ENCODE results near the gene PASK. TPM values are rescaled to one million over a fixed set of nuclear protein-coding genes. Genes with fewer than 3 reads are reported as not detected.

The PASK gene
- total RNA-seq, 5 donors from 2014 or later (not counting 1 experiment from before 2014, with no cell fraction given): 80.5 to 272 (median 167) TPM

GRCh38 chr2:241102239-241102803, 47.0 kb downstream of the PASK start, which contains the start of gene MTERF4:
MTERF4 (minus strand) TSS chr2:241102287; CDS start chr2:241102273, 14 bp downstream.
- peak within 1 kb of the TSS; percentile 93 to 96 for H3K4me3 ChIP-seq (ENCODE audit: control insufficient read depth in 1 of 2, extremely low read depth in 1 of 2, low read length in 1 of 2)
- peaks cover 0 to 49% of the 10 kb centered on the region in 2 donors for H3K36me3 ChIP-seq (ENCODE audit: control insufficient read depth in 2 of 2, extremely low read depth in 1 of 2, insufficient read depth in 1 of 2, low read length in 1 of 2)
- H3K4me1 ChIP-seq (ENCODE audit: control insufficient read depth in 1 of 2, extremely low read depth in 1 of 2, insufficient read depth in 2 of 2, low read length in 2 of 2): peaks cover 29 to 66% of the 10 kb centered on the region in 2 experiments
- peaks cover 74 to 77% (median 75%) of the 10 kb centered on the region in 3 donors for H3K4me1 Mint-ChIP-seq
- H3K27ac ChIP-seq (ENCODE audit: low read length): peak within 1 kb of the TSS; percentile 96
- H3K4me3 Mint-ChIP-seq: peak within 1 kb of the TSS; percentile 94 to 98 (median 98)
- no peaks in the 10 kb centered on the region for H3K27me3 ChIP-seq (replicated peaks in 1 of 2; ENCODE audit: control insufficient read depth in 2 of 2, extremely low read depth in 1 of 2, insufficient read depth in 2 of 2, low read length in 1 of 2)
- H3K27ac Mint-ChIP-seq: peak within 1 kb of the TSS; percentile 97 to 99
- DNase-seq (peak; percentile 72 to 93 (median 84)), ATAC-seq (replicated peaks in 1 of 4) (peak; percentile 89 to 94 (median 92))
- peaks cover 24% of the 10 kb centered on the region for H3K36me3 Mint-ChIP-seq
- ChIA-PET CTCF (interaction anchor here in 1 of 2 donors (0.7 kb wide), 1 partner anchor 213 kb away, joined by 3 read pairs; no protein-coding TSS in a partner anchor), POLR2A (interaction anchor here (0.5 to 0.6 kb wide), 2 partner anchors 10 to 190 kb away, joined by 3 read pairs; no protein-coding TSS in a partner anchor)
- no peaks in the 10 kb centered on the region for H3K9me3 ChIP-seq
- H3K9me3 Mint-ChIP-seq: no peaks in the 10 kb centered on the region
- under 1% methylated on average over 54 of the region's 56 CpGs for WGBS (ENCODE audit: insufficient coverage)
- H3K27me3 Mint-ChIP-seq: no peaks in the 10 kb centered on the region

GRCh38 chr2:241099246-241099645, 50.0 kb downstream of the PASK start:
- Histone ChIP-seq H3K4me3 (ENCODE audit: control insufficient read depth in 1 of 2, extremely low read depth in 1 of 2, low read length in 1 of 2) (no peak overlapping the region), H3K9me3 (no peaks in the 10 kb centered on the region), H3K36me3 (ENCODE audit: control insufficient read depth in 2 of 2, extremely low read depth in 1 of 2, insufficient read depth in 1 of 2, low read length in 1 of 2) (peaks cover 0 to 55% of the 10 kb centered on the region in 2 donors), H3K4me1 (ENCODE audit: control insufficient read depth in 1 of 2, extremely low read depth in 1 of 2, insufficient read depth in 2 of 2, low read length in 2 of 2) (peaks cover 48 to 65% of the 10 kb centered on the region in 2 experiments), H3K27ac (ENCODE audit: low read length) (no peak overlapping the region), H3K27me3 (replicated peaks in 1 of 2; ENCODE audit: control insufficient read depth in 2 of 2, extremely low read depth in 1 of 2, insufficient read depth in 2 of 2, low read length in 1 of 2) (no peaks in the 10 kb centered on the region)
- ATAC-seq (replicated peaks in 1 of 4): no peak
- peak overlapping the region; percentile 84 to 91 for H3K27ac Mint-ChIP-seq
- 100% methylated on average over 3 of the region's 5 CpGs for WGBS (ENCODE audit: insufficient coverage)
- no peaks in the 10 kb centered on the region for H3K27me3 Mint-ChIP-seq
- H3K36me3 Mint-ChIP-seq: peaks cover 47% of the 10 kb centered on the region
- CTCF ChIA-PET: no interaction called here
- peaks cover 80 to 90% (median 86%) of the 10 kb centered on the region in 3 donors for H3K4me1 Mint-ChIP-seq
- H3K4me3 Mint-ChIP-seq: peak overlapping the region; percentile 3 to 98 (median 46)
- POLR2A ChIA-PET: no interaction called here
- no peak for DNase-seq
- H3K9me3 Mint-ChIP-seq: no peaks in the 10 kb centered on the region

- peaks cover 81 to 82% (median 82%) of the 10 kb centered on the region in 3 donors for H3K4me1 Mint-ChIP-seq
- ATAC-seq (replicated peaks in 1 of 4): no peak
- WGBS (ENCODE audit: insufficient coverage): 61% methylated on average over 8 of the region's 8 CpGs
- peak overlapping the region; percentile 1 to 81 (median 60) for H3K4me3 Mint-ChIP-seq
- no peak for DNase-seq
- Histone ChIP-seq H3K36me3 (ENCODE audit: control insufficient read depth in 2 of 2, extremely low read depth in 1 of 2, insufficient read depth in 1 of 2, low read length in 1 of 2) (peaks cover 2 to 77% of the 10 kb centered on the region in 2 donors), H3K9me3 (no peaks in the 10 kb centered on the region), H3K27ac (ENCODE audit: low read length) (peak overlapping the region; percentile 15), H3K4me1 (ENCODE audit: control insufficient read depth in 1 of 2, extremely low read depth in 1 of 2, insufficient read depth in 2 of 2, low read length in 2 of 2) (peaks cover 40 to 57% of the 10 kb centered on the region in 2 experiments), H3K27me3 (replicated peaks in 1 of 2; ENCODE audit: control insufficient read depth in 2 of 2, extremely low read depth in 1 of 2, insufficient read depth in 2 of 2, low read length in 1 of 2) (no peaks in the 10 kb centered on the region), H3K4me3 (ENCODE audit: control insufficient read depth in 1 of 2, extremely low read depth in 1 of 2, low read length in 1 of 2) (no peak overlapping the region)
- H3K27me3 Mint-ChIP-seq: no peaks in the 10 kb centered on the region
- ChIA-PET CTCF (no interaction called here), POLR2A (no interaction called here)
- peaks cover 50% of the 10 kb centered on the region for H3K36me3 Mint-ChIP-seq
- H3K27ac Mint-ChIP-seq: peak overlapping the region; percentile 84 to 91
- no peaks in the 10 kb centered on the region for H3K9me3 Mint-ChIP-seq
These were observed 52.3 kb downstream of the PASK start for GRCh38 chr2:241096979-241097378.

- Histone ChIP-seq H3K4me3 (ENCODE audit: control insufficient read depth in 1 of 2, extremely low read depth in 1 of 2, low read length in 1 of 2) (no peak overlapping the region), H3K27me3 (replicated peaks in 1 of 2; ENCODE audit: control insufficient read depth in 2 of 2, extremely low read depth in 1 of 2, insufficient read depth in 2 of 2, low read length in 1 of 2) (no peaks in the 10 kb centered on the region), H3K36me3 (ENCODE audit: control insufficient read depth in 2 of 2, extremely low read depth in 1 of 2, insufficient read depth in 1 of 2, low read length in 1 of 2) (peaks cover 2 to 88% of the 10 kb centered on the region in 2 donors), H3K27ac (ENCODE audit: low read length) (peak overlapping the region; percentile 48), H3K4me1 (ENCODE audit: control insufficient read depth in 1 of 2, extremely low read depth in 1 of 2, insufficient read depth in 2 of 2, low read length in 2 of 2) (peaks cover 36 to 54% of the 10 kb centered on the region in 2 experiments), H3K9me3 (no peaks in the 10 kb centered on the region)
- ChIA-PET CTCF (interaction anchor here in 1 of 2 donors (0.9 to 1.5 kb wide), 6 partner anchors 15 to 55 kb away, joined by 3 to 5 read pairs (median 4); partner anchors contain the start of genes PASK and PPP1R7), POLR2A (interaction anchor here (0.5 to 1.0 kb wide), 8 partner anchors 9 to 527 kb away, joined by 3 to 7 read pairs (median 3); partner anchors contain the start of gene PASK (in 2 of the 2))
- H3K27me3 Mint-ChIP-seq: no peaks in the 10 kb centered on the region
- 79% methylated on average over 10 of the region's 14 CpGs for WGBS (ENCODE audit: insufficient coverage)
- H3K27ac Mint-ChIP-seq: peak overlapping the region; percentile 84 to 91
- peak overlapping the region; percentile 28 to 81 (median 68) for H3K4me3 Mint-ChIP-seq
- peaks cover 57% of the 10 kb centered on the region for H3K36me3 Mint-ChIP-seq
- DNase-seq (peak in 32 of 35 experiments; percentile 31 to 82 (median 56)), ATAC-seq (replicated peaks in 1 of 4) (peak; percentile 84 to 98 (median 94))
- peaks cover 75 to 89% (median 82%) of the 10 kb centered on the region in 3 donors for H3K4me1 Mint-ChIP-seq
- H3K9me3 Mint-ChIP-seq: no peaks in the 10 kb centered on the region
These were observed 53.5 kb downstream of the PASK start for GRCh38 chr2:241095594-241096290.

- peaks cover 57% of the 10 kb centered on the region for H3K36me3 Mint-ChIP-seq
- H3K4me3 Mint-ChIP-seq: peak overlapping the region in 2 of 3 donors; percentile 68 to 81
- ChIA-PET POLR2A (interaction anchor here (0.5 to 1.0 kb wide), 5 partner anchors 10 to 183 kb away, joined by 3 to 7 read pairs (median 3); partner anchors contain the start of gene PASK (in 2 of the 2)), CTCF (interaction anchor here in 1 of 2 donors (0.9 to 1.5 kb wide), 5 partner anchors 17 to 55 kb away, joined by 3 to 5 read pairs (median 4); partner anchors contain the start of genes PASK and PPP1R7)
- DNase-seq (no peak), ATAC-seq (replicated peaks in 1 of 4) (no peak)
- Histone ChIP-seq H3K9me3 (no peaks in the 10 kb centered on the region), H3K4me1 (ENCODE audit: control insufficient read depth in 1 of 2, extremely low read depth in 1 of 2, insufficient read depth in 2 of 2, low read length in 2 of 2) (peaks cover 33 to 47% of the 10 kb centered on the region in 2 experiments), H3K27me3 (replicated peaks in 1 of 2; ENCODE audit: control insufficient read depth in 2 of 2, extremely low read depth in 1 of 2, insufficient read depth in 2 of 2, low read length in 1 of 2) (no peaks in the 10 kb centered on the region), H3K4me3 (ENCODE audit: control insufficient read depth in 1 of 2, extremely low read depth in 1 of 2, low read length in 1 of 2) (no peak overlapping the region), H3K36me3 (ENCODE audit: control insufficient read depth in 2 of 2, extremely low read depth in 1 of 2, insufficient read depth in 1 of 2, low read length in 1 of 2) (peaks cover 2 to 91% of the 10 kb centered on the region in 2 donors), H3K27ac (ENCODE audit: low read length) (peak overlapping the region; percentile 21)
- peaks cover 69 to 84% (median 76%) of the 10 kb centered on the region in 3 donors for H3K4me1 Mint-ChIP-seq
- 97% methylated on average over 5 of the region's 6 CpGs for WGBS (ENCODE audit: insufficient coverage)
- H3K27me3 Mint-ChIP-seq: no peaks in the 10 kb centered on the region
- H3K27ac Mint-ChIP-seq: peak overlapping the region; percentile 84 to 91
- H3K9me3 Mint-ChIP-seq: no peaks in the 10 kb centered on the region
These were observed 54.3 kb downstream of the PASK start for GRCh38 chr2:241094924-241095420.

- no peaks in the 10 kb centered on the region for H3K9me3 ChIP-seq
- Mint-ChIP-seq H3K9me3 (no peaks in the 10 kb centered on the region), H3K36me3 (peaks cover 54% of the 10 kb centered on the region), H3K4me3 (no peak overlapping the region), H3K4me1 (peaks cover 65 to 81% (median 71%) of the 10 kb centered on the region in 3 donors), H3K27ac (peak overlapping the region; percentile 36 to 84), H3K27me3 (no peaks in the 10 kb centered on the region)
- peak in 1 of 35 experiments; percentile 13 for DNase-seq
- 100% methylated on average over 1 of the region's 7 CpGs for WGBS (ENCODE audit: insufficient coverage)
- POLR2A ChIA-PET: interaction anchor here in 1 of 2 donors (0.7 kb wide), 1 partner anchor 49 kb away, joined by 3 read pairs; no protein-coding TSS in a partner anchor
- H3K4me3 ChIP-seq (ENCODE audit: control insufficient read depth in 1 of 2, extremely low read depth in 1 of 2, low read length in 1 of 2): no peak overlapping the region
- no peak for ATAC-seq (replicated peaks in 1 of 4)
- CTCF ChIA-PET: interaction anchor here in 1 of 2 donors (0.5 kb wide), 1 partner anchor 304 kb away, joined by 4 read pairs; no protein-coding TSS in a partner anchor
- no peak overlapping the region for H3K27ac ChIP-seq (ENCODE audit: low read length)
- no peaks in the 10 kb centered on the region for H3K27me3 ChIP-seq (replicated peaks in 1 of 2; ENCODE audit: control insufficient read depth in 2 of 2, extremely low read depth in 1 of 2, insufficient read depth in 2 of 2, low read length in 1 of 2)
- H3K36me3 ChIP-seq (ENCODE audit: control insufficient read depth in 2 of 2, extremely low read depth in 1 of 2, insufficient read depth in 1 of 2, low read length in 1 of 2): peaks cover 5 to 92% of the 10 kb centered on the region in 2 donors
- peaks cover 37 to 41% of the 10 kb centered on the region in 2 experiments for H3K4me1 ChIP-seq (ENCODE audit: control insufficient read depth in 1 of 2, extremely low read depth in 1 of 2, insufficient read depth in 2 of 2, low read length in 2 of 2)
These were observed 55.1 kb downstream of the PASK start for GRCh38 chr2:241094172-241094571.

Data from T-cell (primary cell).